Measurements from ENCODE around the gene HIPK2. TPM values are rescaled to one million over a fixed set of nuclear protein-coding genes. Genes with fewer than 3 reads are reported as not detected.
"Not testable (repeated sequence)": the region's sequence is repeated elsewhere in the genome, so short reads cannot be mapped to it uniquely, and the experiment has no call there.

Gene HIPK2
- total RNA-seq, 1 donor from 2014 or later = 23.0 TPM

GRCh38 chr7:139613971-139614411 lies 163.8 kb downstream of the HIPK2 start:
- DNase-seq (no peak), ATAC-seq (ENCODE audit: low read depth) (no peak)
- no peaks in the 10 kb centered on the region for H3K9me3 Mint-ChIP-seq
- H3K36me3 Mint-ChIP-seq (ENCODE audit: low read depth) = peaks cover 52% of the 10 kb centered on the region
- H3K27ac Mint-ChIP-seq = no peak overlapping the region
- H3K4me1 Mint-ChIP-seq = no peaks in the 10 kb centered on the region
- ChIA-PET POLR2A (no interaction called here), CTCF (no interaction called here)
- no peaks in the 10 kb centered on the region for H3K27me3 Mint-ChIP-seq
- no peak overlapping the region for H3K4me3 Mint-ChIP-seq
- TF ChIP-seq CTCF (IDR thresholded peaks at IDR 0.05) = no peak
- intact Hi-C loops (cut with micrococcal nuclease) = no loop called here

- H3K36me3 Mint-ChIP-seq (ENCODE audit: low read depth) = peaks cover 49% of the 10 kb centered on the region
- POLR2A ChIA-PET; H3K27me3 Mint-ChIP-seq; H3K9me3 Mint-ChIP-seq; DNase-seq; H3K4me1 Mint-ChIP-seq; H3K27ac Mint-ChIP-seq; H3K4me3 Mint-ChIP-seq; ATAC-seq (ENCODE audit: low read depth); CTCF ChIA-PET; intact Hi-C loops (cut with micrococcal nuclease): not testable (repeated sequence)
These were observed 166.2 kb downstream of the HIPK2 start for GRCh38 chr7:139611556-139611955.

GRCh38 chr7:139610595-139610994 lies 167.2 kb downstream of the HIPK2 start:
- no peaks in the 10 kb centered on the region for H3K27me3 Mint-ChIP-seq
- H3K36me3 Mint-ChIP-seq (ENCODE audit: low read depth) = peaks cover 49% of the 10 kb centered on the region
- ATAC-seq (ENCODE audit: low read depth) (no peak), DNase-seq (no peak)
- intact Hi-C loops (cut with micrococcal nuclease) = no loop called here
- no peak for TF ChIP-seq CTCF (IDR thresholded peaks at IDR 0.05)
- H3K27ac Mint-ChIP-seq = no peak overlapping the region
- ChIA-PET POLR2A (no interaction called here), CTCF (no interaction called here)
- H3K4me3 Mint-ChIP-seq = no peak overlapping the region
- no peaks in the 10 kb centered on the region for H3K9me3 Mint-ChIP-seq
- no peaks in the 10 kb centered on the region for H3K4me1 Mint-ChIP-seq

GRCh38 chr7:139603896-139604295 lies 173.9 kb downstream of the HIPK2 start:
- CTCF ChIA-PET = no interaction called here
- intact Hi-C loops (cut with micrococcal nuclease) = loop anchor here (2.0 kb wide), 1 partner anchor 43 kb away; no protein-coding TSS in a partner anchor
- no peak overlapping the region for H3K27ac Mint-ChIP-seq

GRCh38 chr7:139603282-139603681 lies 174.5 kb downstream of the HIPK2 start:
- TF ChIP-seq CTCF (IDR thresholded peaks at IDR 0.05) = no peak
- no peaks in the 10 kb centered on the region for H3K9me3 Mint-ChIP-seq
- no peaks in the 10 kb centered on the region for H3K27me3 Mint-ChIP-seq
- H3K4me3 Mint-ChIP-seq = no peak overlapping the region
- H3K36me3 Mint-ChIP-seq (ENCODE audit: low read depth) = peaks cover 40% of the 10 kb centered on the region
- no peak for DNase-seq
- ATAC-seq (ENCODE audit: low read depth) = no peak
- intact Hi-C loops (cut with micrococcal nuclease) = loop anchor here (2.0 kb wide), 1 partner anchor 44 kb away; no protein-coding TSS in a partner anchor
- ChIA-PET POLR2A (no interaction called here), CTCF (interaction anchor here (1.6 kb wide), 1 partner anchor 24 kb away, joined by 5 read pairs; no protein-coding TSS in a partner anchor)
- H3K4me1 Mint-ChIP-seq = no peaks in the 10 kb centered on the region
- no peak overlapping the region for H3K27ac Mint-ChIP-seq

More at GRCh38 chr7:139603896-139604295, 173.9 kb downstream of the HIPK2 start:
- Mint-ChIP-seq H3K4me3 (no peak overlapping the region), H3K4me1 (no peaks in the 10 kb centered on the region), H3K36me3 (ENCODE audit: low read depth) (peaks cover 35% of the 10 kb centered on the region), H3K9me3 (no peaks in the 10 kb centered on the region), H3K27me3 (no peaks in the 10 kb centered on the region)
- DNase-seq = no peak
- POLR2A ChIA-PET = no interaction called here
- no peak for ATAC-seq (ENCODE audit: low read depth)
- no peak for TF ChIP-seq CTCF (IDR thresholded peaks at IDR 0.05)

Measured in activated B cell treated with CpG ODN at 0.5 μM for 24 hours (primary cell).